B cell (primary cell): ENCODE results near the gene ZNF23. TPM values are rescaled to one million over a fixed set of nuclear protein-coding genes. Genes with fewer than 3 reads are reported as not detected.

Source experiments
- ATAC-seq: fragments of 200-7000 bp; cut with Tn5 transposase; one replicate; pipeline ENCODE4 v1.10.0; 2021; ENCODE audit warnings: low read depth, mild to moderate bottlenecking, moderate number of reproducible peaks, moderate library complexity
- CTCF ChIA-PET: fragments of 350-600 bp; sonication (Branson Sonifier 250); formaldehyde crosslinking; loops from one replicate; lab custom pipeline; 2021; ENCODE audit warnings: antibody characterized with exemption, inconsistent platforms; lab: Charles Lee
- POLR2A ChIA-PET: fragments of 350-600 bp; sonication (Branson Sonifier 250); formaldehyde crosslinking; loops from one replicate; lab custom pipeline; 2021; ENCODE audit warnings: antibody characterized with exemption; lab: Charles Lee
- DNase-seq: peaks from one replicate; pipeline ENCODE4 v3.0.0; 2013
- H2AFZ ChIP-seq: 2 replicates; pipeline ENCODE4 v1.6.1; 2012; ENCODE audit warnings: mild to moderate bottlenecking, low read depth, low read length; ENCODE audit not compliant: insufficient read depth, poor library complexity, severe bottlenecking
- H3K27ac ChIP-seq, 2 donors: 1 replicate in 1 of 2; 2 replicates in 1 of 2; pipeline ENCODE4 v1.5.1; 2012 to 2013; ENCODE audit warnings: low read length in 2 of 2, mild to moderate bottlenecking in 2 of 2, moderate library complexity in 1 of 2
- H3K27me3 ChIP-seq, 4 experiments: fragments of 200-600 bp in 1 of 4; sonication (generic) in 1 of 4; replicated peaks in 1 of 4; 1 replicate in 2 of 4; 2 replicates in 2 of 4; pipeline versions ENCODE4 v1.6.1 to v1.7.0; 2013 to 2016; ENCODE audit warnings: low read length in 3 of 4, mild to moderate bottlenecking in 2 of 4, mixed read lengths in 1 of 4, moderate library complexity in 1 of 4; ENCODE audit not compliant: insufficient read depth in 4 of 4, control insufficient read depth in 3 of 4; ENCODE audit errors: control extremely low read depth in 1 of 4
- H3K36me3 ChIP-seq, 2 experiments: replicated peaks in 1 of 2; 1 replicate in 1 of 2; 2 replicates in 1 of 2; pipeline versions ENCODE4 v1.6.1 to v1.7.1; 2013; ENCODE audit warnings: low read length in 1 of 2; ENCODE audit not compliant: insufficient read depth in 2 of 2, control insufficient read depth in 1 of 2; ENCODE audit errors: control extremely low read depth in 1 of 2, extremely low read depth in 1 of 2
- H3K4me1 ChIP-seq, 2 donors: fragments of 200-600 bp in 1 of 2; sonication (generic) in 1 of 2; 1 replicate in 1 of 2; 2 replicates in 1 of 2; pipeline versions ENCODE4 v1.5.1 to v1.6.1; 2013 to 2017; ENCODE audit warnings: low read length in 2 of 2; ENCODE audit not compliant: control insufficient read depth in 2 of 2, insufficient read depth in 2 of 2
- H3K4me2 ChIP-seq: replicated peaks from 2 replicates; pipeline ENCODE3; 2012; ENCODE audit warnings: mild to moderate bottlenecking, low read depth, low read length; ENCODE audit not compliant: poor library complexity, severe bottlenecking
- H3K4me3 ChIP-seq, 5 experiments: fragments of 200-600 bp in 1 of 5; sonication (generic) in 1 of 5; 1 replicate in 3 of 5; 2 replicates in 2 of 5; pipeline versions ENCODE4 v1.5.1 to v1.7.0; 2011 to 2016; ENCODE audit warnings: low read length in 4 of 5, mild to moderate bottlenecking in 4 of 5, low read depth in 2 of 5, control low read depth in 1 of 5, moderate library complexity in 1 of 5; ENCODE audit not compliant: insufficient read depth in 1 of 5; ENCODE audit errors: control extremely low read depth in 1 of 5, extremely low read depth in 1 of 5
- H3K79me2 ChIP-seq: fragments of 200-600 bp; sonication (generic); one replicate; pipeline ENCODE4 v1.6.0; 2016; ENCODE audit warnings: low read length; ENCODE audit not compliant: control insufficient read depth, insufficient read depth
- H3K9ac ChIP-seq: fragments of 200-600 bp; sonication (generic); 2 replicates; pipeline ENCODE4 v1.6.1; 2017; ENCODE audit warnings: mild to moderate bottlenecking, low read length, moderate library complexity
- H3K9me3 ChIP-seq, 3 donors: one replicate each; pipeline versions ENCODE4 v1.6.1 to v1.7.1; 2013; ENCODE audit warnings: low read length in 2 of 3; ENCODE audit not compliant: control insufficient read depth in 2 of 3, insufficient read depth in 1 of 3; ENCODE audit errors: control extremely low read depth in 1 of 3
- H4K20me1 ChIP-seq: 2 replicates; pipeline ENCODE4 v1.6.0; 2012; ENCODE audit warnings: mild to moderate bottlenecking, low read length; ENCODE audit not compliant: insufficient read depth, control insufficient read depth, poor library complexity, severe bottlenecking
- H3K27ac Mint-ChIP-seq: one replicate; pipeline ENCODE4 v1.8.0; 2021; ENCODE audit warnings: mixed read lengths
- H3K27me3 Mint-ChIP-seq: one replicate; pipeline ENCODE4 v1.8.0; 2021; ENCODE audit warnings: mixed read lengths
- H3K4me1 Mint-ChIP-seq: one replicate; pipeline ENCODE4 v1.8.0; 2021; ENCODE audit warnings: mixed read lengths
- H3K4me3 Mint-ChIP-seq: one replicate; pipeline ENCODE4 v1.8.0; 2021; ENCODE audit warnings: mixed read lengths
- H3K9me3 Mint-ChIP-seq: one replicate; pipeline ENCODE4 v1.8.0; 2022; ENCODE audit warnings: mixed read lengths; ENCODE audit not compliant: insufficient read depth
- CTCF ChIP-seq: fragments of 200-600 bp; IDR thresholded peaks from one replicate; pipeline ENCODE4 v1.8.0; 2022; ENCODE audit warnings: antibody characterized with exemption, mild to moderate bottlenecking
- EZH2 ChIP-seq: IDR thresholded peaks from 2 replicates; pipeline ENCODE4 v1.6.1; 2012; ENCODE audit warnings: borderline replicate concordance, low read depth, mild to moderate bottlenecking, moderate library complexity, low read length; ENCODE audit not compliant: insufficient read depth, poor library complexity, severe bottlenecking
- WGBS: methylation state at CpG from one replicate; pipeline ENCODE4 v1.1.5; 2013; ENCODE audit warnings: missing lambda C conversion rate; ENCODE audit not compliant: insufficient coverage; 5-methylcytosine and 5-hydroxymethylcytosine counted together
- intact Hi-C: fragments of 100-400 bp; cut with micrococcal nuclease; formaldehyde crosslinking; loops from one replicate; pipeline ENCODE4 v1.10.0; 2022
- polyA plus RNA-seq: library from polyadenylated mRNA; depleted of rRNA; stranded (reverse); fragments of >200 nt; gene quantifications from 2 replicates; pipeline ENCODE4 v1.2.3, GENCODE V29; 2012
- total RNA-seq, 2 donors: library from RNA; stranded (reverse); fragments of 120-200 nt in 1 of 2; gene quantifications; 1 replicate in 1 of 2; 2 replicates in 1 of 2; pipeline versions ENCODE4 v1.2.3 to v1.2.4, GENCODE V29; 2013 to 2022

Gene ZNF23
- total and polyA plus RNA-seq, 2 donors (not counting 1 experiment from before 2014, with no cell fraction given), result 8.4 to 15.0 TPM

DNA sequence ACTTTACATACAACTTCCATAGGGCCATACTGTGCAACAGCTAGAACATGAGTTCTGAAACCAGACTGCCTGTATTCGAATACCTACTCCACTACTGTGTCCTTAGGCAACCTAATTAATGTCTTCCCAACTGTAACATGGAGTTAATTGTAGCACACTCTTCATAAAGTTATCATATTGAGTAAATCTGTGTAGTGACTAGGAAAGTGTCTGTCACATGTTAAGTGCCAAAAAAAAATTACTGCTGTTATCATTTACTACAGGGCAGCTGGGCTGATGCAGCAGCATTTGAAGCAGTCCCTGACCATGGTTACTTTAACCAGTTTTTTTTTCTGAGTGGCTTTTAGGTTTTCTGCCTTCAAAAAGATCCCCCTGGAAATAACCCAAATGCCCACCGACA lies 10.9 kb upstream of the ZNF23 start:
- no peaks in the 10 kb centered on the region for H3K4me1 Mint-ChIP-seq
- ChIA-PET CTCF (no interaction called here), POLR2A (no interaction called here)
- TF ChIP-seq EZH2 (no peak), CTCF (no peak)
- no peaks in the 10 kb centered on the region for H3K27me3 ChIP-seq
- H3K4me2 ChIP-seq, result no peak overlapping the region
- H3K27me3 Mint-ChIP-seq, result no peaks in the 10 kb centered on the region
- H4K20me1 ChIP-seq, result no peaks in the 10 kb centered on the region
- no peaks in the 10 kb centered on the region for H3K79me2 ChIP-seq
- H3K9me3 ChIP-seq, result no peaks in the 10 kb centered on the region
- ATAC-seq (no peak), DNase-seq (no peak)
- no peak overlapping the region for H3K27ac ChIP-seq
- no peak overlapping the region for H3K9ac ChIP-seq
- no peak overlapping the region for H3K4me3 Mint-ChIP-seq
- intact Hi-C loops, result no loop called here
- no peak overlapping the region for H3K27ac Mint-ChIP-seq
- no peak overlapping the region for H3K4me3 ChIP-seq
- WGBS, result 100% methylated on average over 2 of the region's 2 CpGs
- H3K36me3 ChIP-seq, result peaks cover 0 to 23% of the 10 kb centered on the region in 2 experiments
- H3K9me3 Mint-ChIP-seq, result no peaks in the 10 kb centered on the region
- no peaks in the 10 kb centered on the region for H3K4me1 ChIP-seq
- no peak overlapping the region for H2AFZ ChIP-seq

DNA sequence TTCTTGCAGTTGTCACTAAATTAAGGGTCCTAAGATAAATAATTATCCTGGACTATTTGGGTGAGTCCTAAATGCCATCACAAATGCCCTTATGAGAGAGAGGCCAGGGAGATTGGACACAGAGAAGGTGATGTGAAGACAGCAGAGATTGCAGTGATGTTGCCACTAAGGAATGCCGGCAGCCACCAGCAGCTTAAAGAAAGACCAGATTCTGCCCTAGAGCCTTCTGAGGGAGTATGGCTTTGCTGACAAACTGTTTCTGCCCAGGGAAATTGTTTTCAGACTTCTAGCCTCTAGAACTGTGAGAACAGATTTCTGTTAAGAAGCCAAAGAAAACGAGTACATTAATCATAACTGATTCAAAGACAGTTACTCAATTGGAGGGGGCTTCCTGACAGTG lies 10.0 kb upstream of the ZNF23 start:
- WGBS, result 90% methylated on average over 1 of the region's 2 CpGs
- Histone ChIP-seq H3K27ac (no peak overlapping the region), H4K20me1 (no peaks in the 10 kb centered on the region), H3K36me3 (peaks cover 0 to 16% of the 10 kb centered on the region in 2 experiments), H3K9me3 (no peaks in the 10 kb centered on the region), H3K4me3 (no peak overlapping the region), H3K9ac (no peak overlapping the region), H2AFZ (no peak overlapping the region), H3K4me2 (no peak overlapping the region), H3K27me3 (no peaks in the 10 kb centered on the region), H3K4me1 (no peaks in the 10 kb centered on the region), H3K79me2 (no peaks in the 10 kb centered on the region)
- Mint-ChIP-seq H3K4me3 (no peak overlapping the region), H3K4me1 (no peaks in the 10 kb centered on the region), H3K27me3 (no peaks in the 10 kb centered on the region), H3K9me3 (peaks cover 2% of the 10 kb centered on the region), H3K27ac (no peak overlapping the region)
- intact Hi-C loops, result no loop called here
- CTCF ChIA-PET, result interaction anchor here (1.1 kb wide), 1 partner anchor 10 kb away, joined by 3 read pairs; the partner anchor contains the start of gene ZNF23
- DNase-seq (no peak), ATAC-seq (no peak)
- POLR2A ChIA-PET, result no interaction called here
- TF ChIP-seq EZH2, result no peak
- no peak for TF ChIP-seq CTCF
